NOMO-1 treated with DMSO at 0.1 percent for 48 hours (cell line): Measurements from ENCODE around the gene SEC16A.
"Not testable (repeated sequence)": the region's sequence is repeated elsewhere in the genome, so short reads cannot be mapped to it uniquely, and the experiment has no call there.

Source experiments
- DNase-seq: peaks from one replicate; lab custom pipeline; 2025; ENCODE audit not compliant: unreplicated experiment; lab: John Stamatoyannopoulos, UW

Gene SEC16A

GRCh38 chr9:136425367-136425766, 57.5 kb downstream of the SEC16A start:
- not testable (repeated sequence) for DNase-seq

DNA sequence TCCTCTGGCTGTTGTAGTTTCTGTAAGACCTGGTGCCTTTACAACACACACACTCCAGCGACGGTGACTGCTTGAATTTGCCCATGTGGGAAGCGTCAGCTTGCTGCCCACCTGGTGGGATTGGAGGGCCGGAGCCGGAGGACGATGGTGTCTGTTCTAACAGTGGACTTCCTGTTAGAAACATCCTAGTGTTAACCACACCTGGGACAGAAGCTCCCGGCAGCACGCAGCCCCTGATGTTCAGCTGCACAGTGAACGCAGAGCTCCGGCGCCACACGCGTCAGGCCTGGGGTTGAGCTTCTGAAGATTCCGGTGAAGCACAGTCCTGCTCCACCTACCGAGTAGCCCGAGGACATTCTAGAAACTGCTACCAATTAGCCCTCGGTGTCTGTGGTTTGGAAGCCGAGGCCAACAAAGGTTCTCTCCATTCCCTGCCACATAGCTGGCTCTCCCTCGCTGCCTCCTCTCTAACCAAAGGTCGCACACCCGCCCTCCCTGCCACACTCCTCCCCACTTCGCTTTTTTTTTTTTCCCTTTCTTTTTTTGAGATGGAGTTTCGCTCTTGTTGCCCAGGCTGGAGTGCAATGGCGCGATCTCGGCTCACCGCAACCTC, 58.0 kb downstream of the SEC16A start:
- no peak for DNase-seq

GRCh38 chr9:136423432-136424146, 59.3 kb downstream of the SEC16A start:
- no peak for DNase-seq

DNA sequence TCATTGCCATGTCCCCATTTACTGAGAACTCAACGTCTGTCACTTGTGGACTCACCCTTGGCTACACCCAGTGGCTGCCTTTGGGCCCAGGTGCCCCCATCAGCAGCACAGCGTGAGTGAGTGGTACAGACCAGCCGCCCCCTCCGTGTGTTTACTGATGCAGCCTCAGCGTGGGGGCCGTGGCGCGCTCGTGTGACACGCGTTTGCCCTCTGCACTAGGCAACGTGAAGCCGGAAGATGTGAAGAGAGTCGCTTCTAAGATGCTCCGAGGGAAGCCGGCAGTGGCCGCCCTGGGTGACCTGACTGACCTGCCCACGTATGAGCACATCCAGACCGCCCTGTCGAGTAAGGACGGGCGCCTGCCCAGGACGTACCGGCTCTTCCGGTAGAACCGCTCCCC, 60.0 kb downstream of the SEC16A start:
- no peak for DNase-seq

- no peak for DNase-seq
Observed at GRCh38 chr9:136421791-136422190, 61.0 kb downstream of the SEC16A start.

DNA sequence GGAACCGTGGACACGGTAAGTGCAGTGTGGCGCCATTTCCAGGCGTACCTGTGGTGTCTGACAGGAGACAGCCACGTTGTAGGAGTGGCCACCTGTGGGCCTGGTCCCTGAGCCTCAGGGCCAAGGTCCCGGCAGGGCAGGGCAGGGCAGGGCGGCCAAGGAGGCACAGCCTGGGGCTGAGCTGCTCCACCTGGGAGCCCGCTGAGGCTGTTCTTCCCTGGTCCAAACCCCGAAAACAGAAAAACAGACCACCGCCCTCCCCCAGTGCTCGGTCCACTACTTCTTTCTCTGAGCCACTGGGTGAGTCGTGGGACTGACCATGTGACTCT, 63.8 kb downstream of the SEC16A start:
- DNase-seq, result no peak

- no peak for DNase-seq
Observed at GRCh38 chr9:136418182-136419091, 64.4 kb downstream of the SEC16A start.

GRCh38 chr9:136416914-136417313, 65.9 kb downstream of the SEC16A start:
- no peak for DNase-seq

- no peak for DNase-seq
Observed at GRCh38 chr9:136416427-136416826, 66.4 kb downstream of the SEC16A start.

DNA sequence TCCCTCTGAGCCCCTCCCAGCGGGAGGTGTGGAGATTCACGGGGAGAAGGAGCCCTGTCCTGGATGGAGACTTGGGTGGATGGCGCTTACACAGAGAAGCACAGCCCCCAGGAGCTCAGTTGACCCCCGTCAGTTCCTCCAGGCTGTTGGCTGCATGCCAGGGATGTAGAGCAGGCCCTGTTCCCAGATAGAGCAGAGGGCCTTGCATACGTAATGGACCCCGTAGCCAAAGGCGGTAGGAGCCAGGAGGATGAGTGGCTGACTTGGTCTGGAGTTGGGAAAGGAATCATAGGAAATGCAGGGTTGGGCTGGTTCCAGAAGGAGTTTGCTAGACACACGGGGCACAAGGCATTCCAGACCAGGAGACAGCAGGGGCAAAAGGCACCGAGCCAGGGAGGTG, 69.9 kb downstream of the SEC16A start:
- no peak for DNase-seq

DNA sequence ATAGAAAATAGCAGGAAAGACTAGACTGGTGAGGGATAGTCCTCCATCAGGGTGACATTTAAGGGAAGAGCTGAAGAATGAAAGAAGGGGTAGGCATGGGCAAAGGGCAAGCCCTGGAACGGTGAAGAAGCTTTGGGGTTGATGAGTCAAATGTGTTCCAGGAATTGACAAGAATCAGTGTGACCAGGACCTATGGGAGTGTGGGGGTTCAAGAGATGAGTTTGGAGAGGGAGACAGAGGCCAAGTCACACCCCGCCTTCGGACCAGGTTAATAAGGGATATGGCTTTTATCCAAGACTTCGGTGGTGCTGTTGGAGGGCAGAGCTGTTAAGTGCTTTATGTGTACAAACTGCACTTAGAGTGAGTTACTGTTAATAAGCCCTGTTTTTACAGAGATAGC, 71.5 kb downstream of the SEC16A start:
- DNase-seq, result no peak

- peak; percentile 90 for DNase-seq
Observed at GRCh38 chr9:136410500-136411287, 72.1 kb downstream of the SEC16A start, which contains the start of the genes ENTR1 and PMPCA. Gene ENTR1, minus strand, starts transcription at chr9:136410614. Its CDS starts 217 bp downstream, at chr9:136410397. Gene PMPCA, plus strand, starts transcription at chr9:136410658. Its CDS starts 11 bp downstream, at chr9:136410669.

GRCh38 chr9:136409557-136410455, 73.0 kb downstream of the SEC16A start:
- peak; percentile 28 for DNase-seq

DNA sequence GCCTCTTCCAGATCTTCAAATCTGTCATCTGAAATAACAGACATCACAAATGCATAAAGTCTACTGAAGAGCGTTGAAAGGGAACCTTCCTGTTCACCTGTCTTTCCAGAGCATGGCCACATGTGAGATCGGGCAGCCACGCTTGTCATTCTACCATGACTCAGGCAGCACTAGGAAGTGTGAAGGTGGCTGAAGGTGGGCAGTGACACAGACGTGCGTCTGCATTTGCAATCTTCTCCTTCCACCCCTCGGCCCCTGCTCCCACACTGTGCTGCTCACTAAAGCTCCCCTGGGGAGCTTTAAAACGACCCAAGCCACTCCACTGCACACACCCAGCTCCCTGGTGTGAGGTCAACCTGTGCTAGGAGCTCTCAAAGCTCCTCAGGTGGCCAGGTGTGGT, 74.9 kb downstream of the SEC16A start:
- DNase-seq, result no peak

- DNase-seq, result not testable (repeated sequence)
Observed at GRCh38 chr9:136407061-136407460, 75.8 kb downstream of the SEC16A start.

- DNase-seq, result not testable (repeated sequence)
Observed at GRCh38 chr9:136405904-136406303, 76.9 kb downstream of the SEC16A start.

DNA sequence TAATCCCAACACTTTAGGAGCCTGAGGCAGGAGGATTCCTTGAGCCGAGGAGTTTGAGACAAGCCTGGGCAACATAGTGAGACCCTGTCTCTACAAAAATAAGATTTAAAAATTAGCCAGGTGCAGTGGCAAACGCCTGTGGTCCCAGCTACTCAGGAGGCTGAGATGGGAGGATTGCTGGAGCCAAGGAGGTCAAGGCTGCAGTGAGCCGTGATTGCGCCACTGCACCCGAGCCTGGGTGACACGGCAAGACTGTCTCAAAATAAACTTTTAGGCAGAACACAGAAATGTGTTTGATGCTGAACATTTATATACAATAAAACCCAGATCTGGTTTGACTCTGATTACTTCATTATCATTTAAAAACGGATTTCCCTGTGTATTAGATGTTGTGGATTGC, 77.4 kb downstream of the SEC16A start:
- DNase-seq, result no peak

GRCh38 chr9:136404801-136405136, 78.1 kb downstream of the SEC16A start:
- no peak for DNase-seq

- DNase-seq, result peak; percentile 65
Observed at GRCh38 chr9:136403915-136404800, 78.7 kb downstream of the SEC16A start.
